Stimulated activated CD4-positive, alpha-beta T cell treated with anti-CD3 and anti-CD28 coated beads, Interleukin-12 subunit alpha, Interleukin-12 subunit beta, amount 100 ng/mL, for 24 hours (primary cell): ENCODE results near the gene LY6G5C.
A peak's percentile ranks its signal among the peaks of the same experiment; 100 is the strongest.

Experiments
- DNase-seq, 2 experiments: peaks; one replicate each; pipeline ENCODE4 v3.0.0-alpha.2; 2020; ENCODE audit warnings: low read depth in 2 of 2

Gene LY6G5C

DNA sequence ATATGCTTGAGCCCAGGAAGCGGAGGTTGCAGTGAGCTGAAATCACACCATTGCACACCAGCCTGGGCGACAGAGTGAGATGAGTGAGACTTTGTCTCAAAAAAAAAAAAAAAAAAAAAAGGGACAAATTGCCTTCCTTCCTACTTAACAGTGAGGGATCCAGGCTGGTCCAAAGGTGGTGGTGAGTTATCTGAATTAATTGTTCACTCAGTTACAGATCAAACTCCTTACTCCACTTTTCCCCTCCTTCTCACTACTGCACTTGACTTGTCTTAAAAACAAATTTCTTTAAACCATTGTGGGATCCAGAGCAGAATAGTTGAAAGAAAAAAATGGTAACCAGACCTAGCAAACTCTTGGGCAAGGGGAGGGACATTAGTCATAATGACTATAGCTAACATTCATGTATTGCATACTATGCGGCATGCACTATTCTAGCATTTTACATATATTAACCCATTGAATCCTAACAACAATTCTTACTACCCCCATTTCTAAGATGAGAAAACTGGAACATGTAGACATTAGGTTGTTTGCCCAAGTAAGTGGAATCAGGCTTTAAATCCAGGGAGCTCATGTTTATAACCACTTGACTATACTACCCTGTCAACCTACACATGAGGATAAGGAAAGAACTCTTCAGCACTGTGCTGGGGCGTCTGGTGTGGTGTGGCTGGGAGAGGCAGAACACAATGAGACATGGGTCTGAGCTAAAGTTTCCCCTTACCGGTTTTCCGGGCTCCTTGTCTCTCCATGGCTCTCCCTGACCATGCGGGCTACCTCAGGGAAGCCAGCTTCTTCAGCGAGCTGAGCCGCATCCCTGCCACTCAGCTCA lies 17.5 kb downstream of the LY6G5C start:
- DNase-seq, result no peak

DNA sequence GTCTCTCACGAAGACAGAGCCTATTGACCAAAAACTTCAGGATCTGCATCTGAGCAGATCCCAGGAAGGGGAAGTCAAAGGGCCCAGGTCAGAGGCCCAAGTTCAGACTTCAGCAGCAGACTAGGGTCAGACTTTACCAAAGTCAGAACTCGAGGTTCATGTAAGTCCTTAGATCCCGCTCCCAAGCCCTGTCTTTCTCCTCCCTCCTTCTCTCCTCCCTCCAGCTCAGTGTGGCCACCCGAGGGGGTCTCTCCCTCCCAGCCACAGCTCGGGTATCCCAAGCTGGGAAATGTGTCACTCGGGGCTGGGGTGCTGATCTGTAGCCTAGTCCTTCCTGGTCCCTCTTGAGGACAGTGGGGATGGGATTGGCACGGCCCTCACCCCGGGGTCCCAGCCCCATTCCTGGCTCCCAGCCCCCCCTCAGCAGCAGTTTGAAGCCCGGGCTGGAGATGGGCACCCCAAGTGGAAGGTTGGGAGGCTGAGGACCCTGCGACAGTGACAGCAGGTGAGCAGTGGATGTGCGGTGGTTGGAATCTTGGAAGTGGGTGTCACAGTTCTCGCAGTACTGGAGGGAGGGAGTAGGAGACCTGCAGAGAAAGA lies 18.6 kb downstream of the LY6G5C start:
- DNase-seq, result no peak

DNA sequence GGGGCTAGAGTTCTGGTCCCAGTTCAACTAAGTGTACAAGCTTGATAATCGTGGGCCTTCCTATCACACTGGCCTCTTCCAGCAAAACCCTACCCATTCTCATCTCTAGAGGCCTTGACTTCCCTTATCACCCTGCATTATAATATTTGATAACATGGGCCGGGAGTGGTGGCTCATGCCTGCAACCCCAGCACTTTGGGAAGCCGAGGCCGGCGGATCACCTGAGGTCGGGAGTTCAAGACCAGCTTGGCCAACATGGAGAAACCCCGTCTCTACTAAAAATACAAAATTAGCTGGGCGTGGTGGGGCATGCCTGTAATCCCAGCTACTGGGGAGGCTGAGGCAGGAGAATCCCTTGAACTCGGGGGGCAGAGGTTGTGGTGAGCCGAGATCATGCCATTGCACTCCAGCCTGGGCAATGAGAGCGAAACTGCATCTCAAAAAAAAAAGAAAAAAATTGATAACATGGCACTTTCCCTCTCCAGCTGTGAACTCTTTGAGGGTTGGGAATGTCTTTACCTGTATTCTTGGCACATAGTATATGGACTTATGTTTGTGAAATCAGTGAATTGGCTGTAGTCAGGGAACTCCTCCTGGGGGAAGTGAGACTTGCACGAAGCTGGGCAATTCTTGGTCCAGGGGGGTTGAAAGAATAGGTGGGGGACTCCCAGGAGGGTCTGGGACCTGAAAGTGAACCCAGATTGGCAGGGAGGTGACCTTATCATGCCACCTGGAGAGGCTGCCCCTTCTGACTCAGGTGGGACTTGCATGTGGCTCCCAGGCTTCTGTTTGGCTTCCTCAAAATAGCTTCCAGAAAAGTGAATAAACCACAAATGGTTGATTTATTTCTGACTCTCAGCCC lies 19.4 kb downstream of the LY6G5C start:
- no peak for DNase-seq

DNA sequence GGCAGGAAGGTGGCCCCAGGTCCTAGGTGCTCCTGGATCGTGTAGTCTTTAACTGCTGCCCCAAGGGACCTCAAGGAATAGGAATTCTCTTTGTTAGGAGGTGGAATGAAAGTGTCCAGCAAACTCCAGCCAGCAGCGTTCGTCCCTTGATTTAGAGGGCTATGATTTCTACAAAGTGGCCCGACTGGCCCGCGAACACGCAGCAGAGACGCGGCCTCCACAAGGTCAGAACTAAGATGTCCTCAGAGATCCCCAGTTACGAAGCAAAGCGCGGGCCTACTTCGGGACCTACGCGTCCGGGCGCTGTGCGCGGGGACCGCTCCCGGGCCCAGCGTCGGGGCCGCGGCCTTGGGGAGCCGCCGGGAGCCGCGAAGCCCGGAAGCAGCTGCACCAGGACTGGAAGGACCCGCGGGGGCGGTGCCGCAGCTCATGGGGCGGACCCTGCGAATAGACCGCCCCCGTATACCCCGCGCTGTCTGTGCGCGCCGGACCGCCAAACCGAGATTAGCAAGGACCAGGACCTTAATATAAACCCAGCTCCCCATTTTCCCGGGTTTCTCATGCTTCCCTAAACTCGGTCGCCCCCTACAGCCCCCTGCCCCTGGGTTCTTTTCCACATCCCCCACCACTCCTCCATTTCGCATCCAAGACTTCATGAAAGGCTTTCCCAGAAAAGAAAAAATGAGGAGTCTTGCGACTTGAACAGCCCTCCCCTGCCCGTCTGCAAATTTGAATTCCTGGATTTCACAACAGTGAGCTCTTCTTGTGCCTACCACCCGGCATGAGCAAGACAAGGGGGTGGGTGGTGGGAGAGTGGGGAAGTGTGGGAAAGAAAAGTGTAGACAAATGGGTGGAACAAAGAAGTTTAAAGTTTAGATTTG lies 20.2 kb downstream of the LY6G5C start, which contains the start of gene C6orf47:
Gene C6orf47, minus strand, starts transcription at position 398 of the 881 bp plus-strand sequence. CDS start 831 bp downstream, outside the sequence.
- peak in 1 of 2 experiments; percentile 75 for DNase-seq

DNA sequence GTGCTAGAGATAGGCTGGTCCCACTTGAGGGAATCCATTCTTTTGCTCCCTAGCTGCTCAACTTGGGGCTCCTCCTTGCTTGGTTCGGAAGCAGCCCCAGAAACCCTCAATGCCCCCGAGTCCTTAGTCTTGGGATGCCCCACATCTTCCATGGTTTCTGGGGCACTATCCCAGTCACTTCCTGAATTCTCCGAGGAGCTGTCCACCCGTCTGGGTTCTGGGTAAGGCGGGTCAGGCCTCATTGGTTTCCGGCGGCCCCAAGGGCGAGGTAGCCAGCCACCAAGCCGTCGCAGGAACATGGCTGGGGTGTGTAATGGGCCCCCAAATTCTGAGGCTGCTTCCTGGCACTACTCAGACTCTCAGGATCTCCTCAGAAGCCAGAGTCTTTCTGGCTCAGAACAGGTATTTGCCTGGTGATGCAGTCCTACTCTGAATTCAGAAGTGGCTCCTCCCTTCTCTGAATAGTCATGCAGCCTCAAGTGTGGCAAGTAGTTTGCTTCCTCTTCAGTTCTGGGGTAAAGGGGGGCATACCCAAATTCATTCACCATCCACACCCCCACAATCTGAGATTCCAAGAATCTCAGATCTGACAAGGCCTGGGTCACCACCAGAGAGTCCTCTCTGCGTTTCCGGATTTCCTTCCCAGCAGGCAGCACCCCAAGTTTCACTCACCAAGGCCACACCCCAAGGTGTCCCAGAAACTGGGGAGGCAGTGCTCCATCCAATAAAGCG lies 21.1 kb downstream of the LY6G5C start:
- DNase-seq, result peak in 1 of 2 experiments; percentile 35

DNA sequence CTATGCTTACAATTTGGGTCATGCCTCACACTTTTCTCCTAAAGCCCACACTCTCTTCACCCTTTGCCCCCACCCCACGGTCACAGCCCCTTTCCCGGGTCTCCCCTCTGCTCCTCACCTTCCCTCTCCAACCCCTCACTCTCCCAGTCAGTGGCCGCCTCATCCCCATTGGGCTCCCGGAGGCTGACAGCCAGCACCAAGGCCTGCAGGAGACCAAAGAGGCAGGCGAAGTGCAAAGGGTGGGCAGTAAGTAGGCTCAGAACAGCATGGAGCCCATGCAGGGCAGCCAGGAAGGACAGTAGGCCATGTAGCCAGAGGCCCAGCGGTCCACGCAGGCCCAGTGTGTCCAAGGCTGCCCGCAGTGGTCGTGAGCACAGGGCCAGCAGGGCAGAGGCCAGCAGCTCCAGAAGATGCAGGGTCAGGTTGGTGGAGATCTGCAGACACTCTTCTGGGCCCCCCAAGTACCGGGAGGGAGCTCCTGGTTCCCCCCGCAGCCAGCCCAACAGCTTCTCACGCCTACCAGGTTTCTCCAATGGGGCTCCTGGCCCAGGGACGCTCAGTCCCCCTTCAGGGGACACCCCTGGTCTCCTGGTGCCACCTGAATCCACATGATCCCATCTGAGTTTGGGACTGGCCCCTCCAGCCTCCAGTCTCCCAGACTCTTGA lies 21.8 kb downstream of the LY6G5C start:
- no peak for DNase-seq

DNA sequence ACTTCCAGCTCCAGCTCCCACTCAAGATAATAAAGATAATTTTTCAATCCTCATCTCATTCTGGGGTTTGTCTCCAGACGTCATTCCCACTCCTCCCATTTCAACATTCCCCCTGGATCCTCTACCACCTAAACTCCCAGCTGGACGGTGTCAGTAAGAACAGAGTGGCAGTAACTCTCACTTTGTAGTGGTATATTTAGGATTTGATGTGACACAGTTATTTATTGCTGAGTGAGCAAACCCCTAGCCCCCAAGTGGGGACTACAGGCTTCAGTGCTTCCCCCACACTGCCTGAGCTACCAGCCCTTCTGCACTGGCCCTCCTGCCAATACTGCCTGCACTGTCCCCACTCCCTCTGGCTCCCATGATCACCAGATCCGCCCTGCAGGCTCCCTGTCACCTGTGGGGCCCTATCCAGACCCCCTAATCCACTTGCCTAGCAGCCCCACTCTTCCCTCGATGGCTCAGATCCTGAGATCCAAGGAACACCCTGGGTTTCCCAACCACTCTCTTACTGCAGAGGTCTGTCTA lies 22.6 kb downstream of the LY6G5C start:
- no peak for DNase-seq

DNA sequence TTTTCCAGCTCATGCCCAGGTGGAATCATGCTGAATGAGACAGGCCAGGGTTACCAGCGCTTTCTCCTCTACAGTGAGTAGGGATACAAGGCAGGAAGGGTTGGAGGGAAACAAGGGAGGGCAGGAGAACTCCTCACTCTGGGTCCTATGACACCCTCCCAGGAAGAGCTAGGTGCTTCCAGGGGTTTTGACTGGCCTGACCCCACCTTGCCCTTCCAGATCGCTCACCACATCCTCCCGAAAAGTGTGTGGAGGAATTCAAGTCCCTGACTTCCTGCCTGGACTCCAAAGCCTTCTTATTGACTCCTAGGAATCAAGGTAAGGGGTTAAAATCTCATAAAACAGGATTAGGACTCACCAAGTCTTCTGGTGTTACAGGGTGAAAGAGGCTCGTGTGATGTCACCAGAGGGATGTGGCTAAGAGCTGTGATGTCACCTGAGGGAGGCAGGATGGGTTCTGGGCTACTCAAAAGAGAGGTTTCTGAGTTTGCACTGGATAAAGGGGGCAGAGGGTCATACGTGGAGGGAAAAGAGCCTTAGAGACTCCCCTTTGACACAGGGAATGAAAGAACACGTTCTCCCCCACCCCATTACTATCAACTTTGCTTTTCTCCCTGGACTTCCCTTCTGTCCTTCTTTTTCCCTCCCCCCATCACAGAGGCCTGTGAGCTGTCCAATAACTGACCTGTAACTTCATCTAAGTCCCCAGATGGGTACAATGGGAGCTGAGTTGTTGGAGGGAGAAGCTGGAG lies 23.3 kb downstream of the LY6G5C start:
- no peak for DNase-seq

DNA sequence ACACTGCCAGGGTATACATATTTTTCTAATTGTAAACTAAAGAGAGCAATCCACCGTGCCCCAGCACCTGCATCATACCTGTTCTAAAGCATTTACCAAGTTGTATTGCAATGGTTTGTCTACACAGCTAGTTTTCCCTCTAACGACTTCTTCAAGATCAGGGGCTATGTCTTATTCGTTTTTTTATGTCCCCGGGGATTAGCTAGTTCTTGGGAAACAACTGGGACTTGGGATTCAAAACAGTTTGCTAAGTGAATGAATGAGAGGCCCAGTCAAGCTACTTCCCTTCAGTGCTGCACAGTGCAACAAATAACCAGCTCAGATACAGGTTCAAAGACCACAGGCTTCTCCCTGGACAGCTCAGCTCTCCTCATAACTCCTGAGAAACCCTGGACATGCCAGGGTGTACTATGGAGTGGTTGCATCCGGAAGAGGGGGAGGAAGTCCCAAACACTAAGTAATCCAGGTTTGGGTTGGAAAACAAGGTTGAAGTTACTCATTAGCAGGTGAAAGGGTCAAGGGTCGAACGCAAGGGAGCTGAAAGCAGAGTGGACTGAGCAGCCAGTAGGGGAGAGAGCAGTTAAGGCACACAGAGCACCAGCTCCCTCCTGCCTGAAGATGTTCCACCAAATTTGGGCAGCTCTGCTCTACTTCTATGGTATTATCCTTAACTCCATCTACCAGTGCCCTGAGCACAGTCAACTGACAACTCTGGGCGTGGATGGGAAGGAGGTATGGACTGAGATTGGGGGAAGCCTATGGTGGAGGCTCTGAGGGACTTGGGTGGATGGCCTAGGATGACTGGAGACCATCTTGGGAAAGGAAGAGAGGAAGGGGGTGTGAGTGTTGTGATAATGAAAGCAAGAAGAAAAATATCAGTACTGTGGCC lies 25.3 kb downstream of the LY6G5C start, which contains the start of gene APOM:
Gene APOM, plus strand, starts transcription at position 546 of the 889 bp plus-strand sequence. Its CDS starts 73 bp downstream, at position 619.
- no peak for DNase-seq

DNA sequence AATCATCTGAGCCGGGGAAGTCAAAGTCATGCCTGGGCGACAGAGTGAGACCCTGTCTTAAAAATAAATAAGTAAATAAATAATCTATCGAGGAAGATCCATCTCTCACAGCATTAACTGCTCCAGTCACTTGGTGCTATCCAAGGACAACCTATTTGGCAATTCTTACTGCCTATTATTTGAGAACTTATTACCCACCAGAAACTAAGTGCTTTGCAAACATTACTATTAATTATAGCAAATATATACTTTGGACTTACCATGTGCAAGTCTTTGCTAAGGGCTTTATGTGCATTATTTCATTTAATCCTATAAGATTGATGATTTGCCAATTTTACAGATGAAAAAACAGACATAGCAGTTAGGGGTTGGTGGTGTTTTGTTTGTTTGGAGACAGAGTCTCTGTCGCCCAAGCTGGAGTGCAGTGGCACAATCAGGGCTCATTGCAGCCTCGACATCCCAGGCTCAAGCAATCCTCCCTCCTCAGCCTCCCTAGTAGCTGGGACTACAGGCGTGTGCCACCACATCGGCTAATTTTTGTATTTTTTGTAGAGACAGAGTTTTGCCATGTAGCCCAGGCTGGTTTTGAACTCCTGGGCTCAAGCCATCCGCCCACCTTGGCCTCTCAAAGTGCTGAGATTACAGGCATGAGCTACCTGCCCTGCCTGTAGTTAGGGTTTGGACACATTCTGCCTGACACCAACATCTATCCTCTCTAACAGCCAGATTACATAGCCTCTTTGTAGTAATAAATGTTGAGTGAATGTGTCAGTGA lies 26.1 kb downstream of the LY6G5C start:
- DNase-seq, result no peak

DNA sequence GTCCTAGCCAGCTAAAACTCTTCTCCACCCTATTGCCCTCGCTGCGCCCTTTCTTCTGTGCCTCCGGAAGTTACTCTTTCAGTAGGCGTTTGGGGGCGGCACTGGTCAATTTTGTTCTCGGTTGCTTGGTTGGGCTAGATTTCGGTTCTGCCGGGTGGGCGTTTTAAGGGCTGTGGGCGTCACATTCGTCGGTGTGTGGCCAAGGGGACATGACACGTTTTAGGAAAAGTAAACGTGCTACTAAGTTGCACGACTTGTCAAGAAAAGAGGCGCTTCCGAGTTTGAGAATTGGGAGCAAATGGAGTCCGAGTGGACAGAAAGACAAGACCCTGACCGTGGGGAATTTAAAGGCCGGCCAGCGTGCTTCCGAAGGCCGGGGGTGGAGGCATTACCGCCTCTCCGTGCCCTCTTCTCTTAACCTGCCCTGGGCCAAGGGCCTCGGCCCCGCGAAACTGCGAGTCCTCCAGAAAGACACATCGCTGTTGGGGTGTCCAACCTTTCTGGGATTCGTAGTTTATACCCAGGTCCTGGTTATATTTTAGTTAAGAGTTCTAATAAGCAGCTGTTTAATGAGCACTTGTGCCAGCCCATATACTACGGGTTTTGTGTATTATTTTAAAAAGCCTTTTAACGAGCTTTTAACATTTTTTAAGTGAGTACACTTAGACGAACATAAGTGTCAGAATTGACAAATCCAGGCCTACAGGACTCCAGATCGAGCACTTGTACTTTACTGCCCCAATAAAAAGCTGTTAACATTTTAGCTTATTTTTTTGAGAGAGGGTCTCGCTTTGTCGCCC lies 27.7 kb downstream of the LY6G5C start:
- peak in 1 of 2 experiments; percentile 83 for DNase-seq

DNA sequence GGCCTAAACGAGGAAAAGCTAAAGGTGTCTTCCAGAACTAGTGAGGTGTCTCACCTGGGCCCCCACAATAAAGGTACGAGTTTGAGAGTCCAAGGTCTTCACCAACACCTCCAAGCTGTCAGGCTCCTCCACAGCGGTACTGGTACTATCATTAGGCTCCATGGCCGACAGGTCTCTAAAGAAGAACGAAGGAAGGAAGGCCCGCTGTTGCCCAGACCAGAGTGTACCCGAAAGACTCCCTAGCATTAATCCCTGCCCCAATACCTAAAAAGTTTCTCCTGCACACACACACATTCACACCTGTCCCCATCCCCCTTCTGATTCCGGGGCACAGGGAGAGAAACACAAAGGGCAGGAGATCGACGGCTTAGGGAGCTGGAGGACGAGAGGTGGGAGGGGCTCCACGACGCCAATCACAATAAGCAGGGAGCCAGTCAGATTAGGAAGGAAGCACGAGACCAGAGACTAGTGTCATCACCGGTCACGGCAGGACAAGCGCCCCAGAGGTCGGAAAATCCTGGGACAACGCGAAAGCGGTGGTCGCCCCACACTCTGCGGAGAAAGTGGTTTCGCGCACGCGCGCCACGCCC lies 29.2 kb downstream of the LY6G5C start:
- no peak for DNase-seq

DNA sequence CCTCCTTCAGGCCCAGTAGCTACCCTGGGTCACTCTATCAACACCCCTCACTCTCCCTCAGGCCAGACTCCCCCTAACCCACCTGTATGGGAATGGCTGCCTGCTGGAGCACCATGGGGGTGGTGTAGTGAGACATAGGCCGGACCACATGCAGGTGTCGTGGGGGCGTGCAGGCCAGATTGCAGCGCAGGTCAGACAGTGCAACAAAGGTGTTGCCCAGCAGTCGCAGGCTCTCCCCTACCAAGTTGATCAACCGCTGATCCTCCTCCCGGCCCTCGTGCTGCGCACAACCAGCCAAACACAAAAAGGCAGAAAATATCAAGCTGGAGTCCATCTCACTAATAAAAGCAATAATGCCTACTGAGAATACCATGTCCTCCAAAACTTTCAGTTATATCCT lies 35.5 kb downstream of the LY6G5C start:
- DNase-seq, result no peak

DNA sequence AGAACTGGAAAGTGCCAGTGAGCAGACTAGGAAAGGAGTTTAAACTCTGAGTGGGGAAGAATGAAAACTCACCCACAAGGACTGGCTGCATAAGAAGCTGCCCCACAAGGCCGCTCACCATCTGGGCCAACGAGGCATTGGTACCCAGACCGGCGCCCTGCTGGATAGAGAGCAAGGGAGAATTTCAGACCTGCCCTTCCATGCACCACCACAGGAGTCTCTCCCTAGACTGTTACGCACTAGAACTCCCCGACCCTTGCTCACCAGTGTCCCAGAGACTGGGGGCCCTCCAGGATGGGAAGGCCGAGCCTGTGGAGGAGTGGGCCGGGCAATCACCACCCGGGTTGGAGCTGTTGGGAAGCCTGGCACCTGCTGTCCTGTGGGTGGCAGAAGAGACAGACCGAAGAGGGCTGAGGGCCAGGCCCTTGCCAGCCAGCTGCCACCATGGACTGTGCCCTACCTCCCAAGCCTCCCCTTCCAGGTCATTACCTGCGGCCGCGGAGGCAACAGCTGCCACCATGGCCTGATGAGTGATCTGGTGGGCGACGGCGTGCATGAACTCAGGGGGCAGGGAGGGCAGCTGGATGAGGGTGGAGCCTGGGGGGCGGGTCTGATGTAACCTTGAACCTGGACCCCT lies 36.9 kb downstream of the LY6G5C start:
- no peak for DNase-seq
